HEK293T (cell line): ENCODE data around the gene DUS1L.

Experiments
- CTCF ChIA-PET: fragments of 350-600 bp; formaldehyde crosslinking; extraction: SDS; loops from one replicate; lab custom pipeline; 2021; ENCODE audit warnings: antibody characterized with exemption, inconsistent platforms; lab: Yijun Ruan, JAX
- POLR2A ChIA-PET: fragments of 350-600 bp; formaldehyde crosslinking; extraction: SDS; loops from one replicate; lab custom pipeline; 2020; ENCODE audit warnings: antibody characterized with exemption, inconsistent platforms; lab: Yijun Ruan, JAX
- DNase-seq: peaks from one replicate; pipeline ENCODE4 v3.0.0; 2012; ENCODE audit warnings: mixed read lengths; ENCODE audit errors: extremely low spot score
- ARNT ChIP-seq: fragments of 450-650 bp; IDR thresholded peaks from 2 replicates; pipeline ENCODE4 v1.6.1; 2017; ENCODE audit warnings: mild to moderate bottlenecking
- BHLHE40 ChIP-seq: fragments of 450-650 bp; IDR thresholded peaks from 2 replicates; pipeline ENCODE4 v1.6.1; 2016; ENCODE audit warnings: mild to moderate bottlenecking, moderate library complexity, borderline replicate concordance
- CTBP1 ChIP-seq: fragments of 450-650 bp; IDR thresholded peaks from 2 replicates; pipeline ENCODE4 v1.6.1; 2016; ENCODE audit warnings: borderline replicate concordance
- ELF4 ChIP-seq: fragments of 450-650 bp; IDR thresholded peaks from 2 replicates; pipeline ENCODE4 v1.6.1; 2017; ENCODE audit warnings: antibody characterized with exemption
- FOXA1 ChIP-seq: fragments of 450-650 bp; IDR thresholded peaks from 2 replicates; pipeline ENCODE4 v1.6.1; 2016; ENCODE audit warnings: mild to moderate bottlenecking
- FOXK2 ChIP-seq: fragments of 450-650 bp; IDR thresholded peaks from 2 replicates; pipeline ENCODE4 v1.6.1; 2016; ENCODE audit warnings: mild to moderate bottlenecking
- FOXM1 ChIP-seq: fragments of 450-650 bp; IDR thresholded peaks from 2 replicates; pipeline ENCODE4 v1.6.1; 2017; ENCODE audit warnings: mild to moderate bottlenecking, borderline replicate concordance
- HDGF ChIP-seq: fragments of 450-650 bp; IDR thresholded peaks from 2 replicates; pipeline ENCODE4 v1.6.1; 2017; ENCODE audit warnings: antibody characterized with exemption, borderline replicate concordance
- L3MBTL2 ChIP-seq: fragments of 450-650 bp; conservative IDR thresholded peaks from 2 replicates; pipeline ENCODE4 v1.6.1; 2016; ENCODE audit warnings: mild to moderate bottlenecking
- LEF1 ChIP-seq: fragments of 450-650 bp; IDR thresholded peaks from 2 replicates; pipeline ENCODE4 v1.6.1; 2017; ENCODE audit warnings: mild to moderate bottlenecking, borderline replicate concordance
- NFRKB ChIP-seq: fragments of 450-650 bp; IDR thresholded peaks from 2 replicates; pipeline ENCODE4 v1.6.1; 2016; ENCODE audit warnings: mild to moderate bottlenecking, moderate library complexity
- SP1 ChIP-seq: fragments of 450-650 bp; IDR thresholded peaks from 2 replicates; pipeline ENCODE4 v1.6.1; 2017
- SUZ12 ChIP-seq: fragments of 450-650 bp; IDR thresholded peaks from 2 replicates; pipeline ENCODE4 v1.6.1; 2016; ENCODE audit warnings: mild to moderate bottlenecking
- TARDBP ChIP-seq: fragments of 450-650 bp; IDR thresholded peaks from 2 replicates; pipeline ENCODE4 v1.6.1; 2016
- ZNF384 ChIP-seq: fragments of 450-650 bp; IDR thresholded peaks from 2 replicates; pipeline ENCODE4 v1.6.1; 2016
- TF ChIP-seq, protein P1 (sequence below): fragments of 450-650 bp; IDR thresholded peaks from 2 replicates; pipeline ENCODE4 v1.6.1; 2016

The DUS1L gene

DNA sequence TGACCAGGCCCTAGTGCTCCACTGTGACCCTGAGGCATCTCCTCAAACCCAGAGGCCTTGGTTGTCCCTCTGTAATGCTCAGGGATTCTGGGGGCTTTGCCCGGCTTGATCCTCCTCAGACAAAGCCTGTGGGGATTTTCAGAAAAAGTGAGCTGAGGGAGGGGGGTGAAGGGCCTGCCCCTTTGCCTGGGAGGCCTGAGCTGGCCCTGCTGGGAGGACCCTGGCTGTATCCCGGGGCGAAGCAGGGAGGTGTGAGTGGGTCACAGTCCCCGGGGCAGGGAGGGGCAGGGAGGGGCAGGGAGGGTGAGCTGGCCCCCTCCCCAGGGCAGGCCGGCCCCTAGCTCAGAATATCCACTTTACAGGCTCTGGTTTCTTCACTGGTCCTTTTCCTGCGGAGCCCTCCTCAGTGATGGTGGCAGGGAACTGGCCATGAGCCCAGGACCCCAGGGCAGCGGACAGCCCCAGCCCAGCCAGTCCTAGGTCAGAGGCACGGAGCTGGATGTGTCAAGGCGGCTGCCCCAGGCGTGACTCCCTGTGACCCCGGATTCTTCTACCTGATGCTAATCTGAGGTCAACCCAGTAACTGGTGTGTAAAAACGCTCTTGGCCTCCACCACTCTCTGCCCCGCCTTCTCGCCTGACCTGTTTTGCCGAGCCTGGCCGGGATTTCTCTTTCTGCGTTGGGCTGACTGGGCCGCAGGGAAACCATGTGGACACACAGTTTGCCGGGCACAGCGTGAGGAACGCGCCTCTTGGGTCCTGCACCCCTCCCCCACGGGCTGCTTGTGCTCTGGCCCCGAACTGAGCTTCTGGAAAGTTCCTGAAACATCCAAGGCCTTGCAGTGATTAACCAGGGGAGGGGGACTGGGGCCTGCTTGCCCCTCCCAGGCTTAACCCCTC lies 38.2 kb upstream of the DUS1L start:
- ChIA-PET CTCF (interaction anchor here (0.6 to 1.3 kb wide), 3 partner anchors 66 to 231 kb away, joined by 3 to 4 read pairs (median 3); partner anchors contain the start of gene DCXR), POLR2A (interaction anchor here (1.0 to 1.8 kb wide), 6 partner anchors 10 to 83 kb away, joined by 3 to 5 read pairs (median 4); partner anchors contain the start of gene RAC3)
- TF ChIP-seq ELF4 (no peak), FOXK2 (no peak), BHLHE40 (no peak), FOXM1 (no peak), FOXA1 (no peak), SUZ12 (no peak), NFRKB (no peak), CTBP1 (no peak), LEF1 (no peak), HDGF (no peak), ARNT (no peak), ZNF384 (no peak), L3MBTL2 (no peak), SP1 (no peak)
- TF ChIP-seq, protein P1, sequence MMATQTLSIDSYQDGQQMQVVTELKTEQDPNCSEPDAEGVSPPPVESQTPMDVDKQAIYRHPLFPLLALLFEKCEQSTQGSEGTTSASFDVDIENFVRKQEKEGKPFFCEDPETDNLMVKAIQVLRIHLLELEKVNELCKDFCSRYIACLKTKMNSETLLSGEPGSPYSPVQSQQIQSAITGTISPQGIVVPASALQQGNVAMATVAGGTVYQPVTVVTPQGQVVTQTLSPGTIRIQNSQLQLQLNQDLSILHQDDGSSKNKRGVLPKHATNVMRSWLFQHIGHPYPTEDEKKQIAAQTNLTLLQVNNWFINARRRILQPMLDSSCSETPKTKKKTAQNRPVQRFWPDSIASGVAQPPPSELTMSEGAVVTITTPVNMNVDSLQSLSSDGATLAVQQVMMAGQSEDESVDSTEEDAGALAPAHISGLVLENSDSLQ: no peak
- DNase-seq: no peak

DNA sequence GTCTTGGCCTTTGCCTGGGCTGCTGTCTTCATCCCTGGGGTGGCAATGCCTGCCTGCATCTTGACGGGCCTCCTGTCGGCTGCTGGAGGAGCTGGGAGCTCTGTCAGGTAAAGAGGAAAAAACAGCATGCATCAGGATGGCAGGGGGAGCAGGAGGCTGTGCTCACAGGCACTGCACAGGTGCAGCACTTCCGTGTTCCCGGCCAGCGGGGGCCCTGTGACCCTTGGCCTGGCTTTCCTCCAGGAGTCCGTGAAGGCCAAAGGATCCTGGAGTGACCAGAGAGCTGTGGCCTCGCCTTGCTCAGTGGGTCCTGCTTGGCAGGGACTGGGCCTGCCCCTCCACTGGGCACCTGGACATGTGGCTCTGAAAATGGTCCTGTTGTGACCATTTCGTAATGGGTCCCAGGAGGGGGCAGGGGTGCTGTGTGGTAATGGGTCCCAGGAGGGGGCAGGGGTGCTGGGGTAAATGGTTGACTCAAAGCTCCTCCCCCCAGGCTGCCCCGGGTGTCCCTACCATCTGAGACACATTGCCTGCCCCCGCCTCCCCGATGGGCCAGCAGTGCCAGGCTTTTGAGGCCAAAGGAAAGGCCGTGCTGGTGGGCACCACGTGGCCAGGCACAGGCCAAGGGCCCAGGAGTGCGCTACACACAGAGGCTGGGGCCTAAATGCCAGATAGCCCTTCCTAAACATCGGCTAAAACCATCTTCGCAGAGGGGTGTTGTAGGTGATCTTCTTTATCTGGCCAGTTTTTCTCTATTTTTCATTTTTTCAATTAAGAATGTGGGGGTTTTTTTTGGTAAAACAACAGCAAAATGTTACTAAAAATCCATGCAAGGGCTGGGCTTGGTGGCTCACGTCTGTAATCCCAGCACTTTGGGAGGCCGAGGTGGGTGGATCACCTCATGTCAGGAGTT lies 36.4 kb upstream of the DUS1L start:
- no peak for DNase-seq
- POLR2A ChIA-PET: interaction anchor here (0.8 to 2.5 kb wide), 6 partner anchors 11 to 78 kb away, joined by 3 to 7 read pairs (median 4); partner anchors contain the start of genes LRRC45 and RAC3
- CTCF ChIA-PET: interaction anchor here (0.9 kb wide), 1 partner anchor 71 kb away, joined by 3 read pairs; no protein-coding TSS in a partner anchor
- TF ChIP-seq BHLHE40: no peak
- TF ChIP-seq, protein P1: no peak

DNA sequence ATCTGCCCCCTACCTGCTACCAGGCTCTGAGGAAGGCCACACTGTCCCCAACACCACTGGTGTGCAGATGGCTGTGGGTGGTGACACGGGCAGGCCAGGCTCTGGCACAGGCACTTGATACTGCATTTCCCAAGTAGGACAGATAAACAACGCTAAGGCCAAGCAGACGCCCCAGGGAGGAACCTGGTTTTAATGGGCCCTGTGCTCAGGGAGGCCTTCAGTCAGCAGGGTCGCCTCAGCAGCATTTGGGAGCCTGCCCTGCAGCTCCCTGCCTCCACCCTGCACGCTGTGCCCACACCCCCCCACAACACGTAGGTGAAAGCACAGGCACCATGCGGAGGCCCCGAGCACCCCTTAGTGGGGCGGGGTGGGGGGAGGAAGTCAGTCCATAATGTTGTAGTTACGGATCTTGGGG lies 35.7 kb upstream of the DUS1L start:
- ChIA-PET CTCF (no interaction called here), POLR2A (interaction anchor here (0.8 to 2.5 kb wide), 4 partner anchors 35 to 78 kb away, joined by 3 to 7 read pairs (median 4); partner anchors contain the start of genes LRRC45 and RAC3)
- DNase-seq: no peak
- TF ChIP-seq, protein P1: no peak
- no peak for TF ChIP-seq FOXA1
- TF ChIP-seq HDGF: no peak

DNA sequence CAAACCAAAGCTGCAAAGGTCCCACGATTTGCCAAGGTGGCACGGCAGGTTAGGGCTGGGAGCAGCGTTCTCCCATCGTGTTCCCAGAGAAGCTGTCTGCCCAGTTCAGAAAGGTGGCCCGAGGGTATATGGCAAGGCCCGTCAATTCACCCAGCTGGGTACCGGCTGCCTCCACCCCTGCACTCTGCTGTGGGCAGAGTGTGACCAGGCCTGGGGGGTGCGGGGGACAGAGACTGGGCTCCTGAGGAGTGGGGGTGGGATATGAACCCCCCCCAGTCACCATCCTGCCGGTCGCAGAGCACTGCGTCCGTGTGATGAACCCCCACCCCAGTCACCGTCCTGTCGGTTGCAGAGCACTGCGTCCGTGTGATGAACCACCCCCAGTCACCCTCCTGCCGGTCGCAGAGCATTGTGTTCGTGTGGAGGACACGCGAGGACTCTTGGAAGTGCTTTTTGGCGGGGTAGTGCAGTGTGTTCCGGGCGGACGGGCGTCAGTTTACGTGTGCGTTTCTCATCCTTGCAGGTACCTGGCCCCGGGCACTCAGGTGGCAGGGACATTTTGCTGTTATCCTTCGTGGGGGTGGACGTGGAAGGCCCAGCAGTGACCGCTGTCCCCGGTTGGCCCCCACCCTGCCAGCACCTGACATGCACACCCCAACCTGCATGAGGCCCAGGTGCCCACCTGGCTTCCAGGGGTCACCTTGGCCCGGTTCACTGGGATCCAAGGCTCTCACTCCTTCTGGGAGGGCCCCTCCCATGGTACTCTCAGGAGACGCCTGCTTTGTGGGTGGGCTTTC lies 35.1 kb upstream of the DUS1L start:
- ChIA-PET CTCF (no interaction called here), POLR2A (interaction anchor here (1.1 to 4.1 kb wide), 4 partner anchors 63 to 69 kb away, joined by 3 to 34 read pairs (median 6); partner anchors contain the start of genes DCXR and RAC3)
- TF ChIP-seq SUZ12 (no peak), TARDBP (no peak), FOXM1 (no peak), SP1 (no peak), L3MBTL2 (no peak), ELF4 (no peak), FOXK2 (no peak), FOXA1 (no peak), CTBP1 (no peak), ZNF384 (no peak), LEF1 (no peak), ARNT (no peak), BHLHE40 (no peak), NFRKB (no peak)
- DNase-seq: no peak
